OCI-M2 (cell line): ENCODE results near the gene LCE2A.
"Not testable (repeated sequence)": the region's sequence is repeated elsewhere in the genome, so short reads cannot be mapped to it uniquely, and the experiment has no call there.

ENCODE experiments used
- DNase-seq: peaks from one replicate; lab custom pipeline; 2025; ENCODE audit not compliant: unreplicated experiment; lab: John Stamatoyannopoulos, UW

The LCE2A gene

GRCh38 chr1:152697701-152698600, at the start of gene LCE2A:
LCE2A (plus strand) TSS chr1:152698345; CDS start chr1:152698902, 557 bp downstream.
- no peak for DNase-seq

GRCh38 chr1:152654110-152654509, 44.0 kb upstream of the LCE2A start:
- no peak for DNase-seq

- no peak for DNase-seq
These were observed 41.7 kb upstream of the LCE2A start for GRCh38 chr1:152656459-152656858.

- DNase-seq: no peak
These were observed 40.5 kb upstream of the LCE2A start for GRCh38 chr1:152657677-152658076.

GRCh38 chr1:152658649-152659048, 39.5 kb upstream of the LCE2A start:
- no peak for DNase-seq

- no peak for DNase-seq
These were observed 35.0 kb upstream of the LCE2A start, which contains the start of gene LCE2D for GRCh38 chr1:152663098-152663497. LCE2D (plus strand) TSS chr1:152663380; CDS start chr1:152664106, 726 bp downstream.

GRCh38 chr1:152666171-152666570, 32.0 kb upstream of the LCE2A start:
- DNase-seq: not testable (repeated sequence)

- no peak for DNase-seq
These were observed 30.5 kb upstream of the LCE2A start for GRCh38 chr1:152667648-152668047.

GRCh38 chr1:152673016-152673415, 25.1 kb upstream of the LCE2A start:
- DNase-seq: no peak

GRCh38 chr1:152674983-152675382, 23.2 kb upstream of the LCE2A start, which contains the start of gene LCE2C:
LCE2C (plus strand) TSS chr1:152675279; CDS start chr1:152676016, 737 bp downstream.
- DNase-seq: not testable (repeated sequence)

- no peak for DNase-seq
These were observed 18.7 kb upstream of the LCE2A start for GRCh38 chr1:152679459-152679858.

GRCh38 chr1:152681616-152682015, 16.5 kb upstream of the LCE2A start:
- no peak for DNase-seq

- DNase-seq: no peak
These were observed 14.3 kb upstream of the LCE2A start for GRCh38 chr1:152683846-152684245.

GRCh38 chr1:152685823-152686222, 12.3 kb upstream of the LCE2A start, which contains the start of gene LCE2B:
LCE2B (plus strand) TSS chr1:152686123; CDS start chr1:152686844, 721 bp downstream.
- DNase-seq: not testable (repeated sequence)

GRCh38 chr1:152699746-152700145, 1.6 kb downstream of the LCE2A start:
- DNase-seq: no peak

GRCh38 chr1:152707860-152708259, 9.7 kb downstream of the LCE2A start, which contains the start of gene LCE4A:
LCE4A (plus strand) TSS chr1:152708160; CDS start chr1:152709076, 916 bp downstream.
- DNase-seq: no peak

- DNase-seq: no peak
These were observed 20.1 kb downstream of the LCE2A start for GRCh38 chr1:152718238-152718637.

GRCh38 chr1:152725261-152725660, 27.1 kb downstream of the LCE2A start:
- DNase-seq: no peak

- DNase-seq: no peak
These were observed 30.8 kb downstream of the LCE2A start for GRCh38 chr1:152728986-152729385.

- DNase-seq: no peak
These were observed 37.5 kb downstream of the LCE2A start for GRCh38 chr1:152735648-152736047.

GRCh38 chr1:152737997-152738396, 39.9 kb downstream of the LCE2A start:
- DNase-seq: no peak

GRCh38 chr1:152739841-152740240, 41.7 kb downstream of the LCE2A start:
- no peak for DNase-seq
